ENCODE results near the gene PRPF19. TPM values are rescaled to one million over a fixed set of nuclear protein-coding genes. Genes with fewer than 3 reads are reported as not detected.

PRPF19 gene
- total and polyA plus RNA-seq, 10 of the 15 experiments (the other 5 are each of a cell fraction or from before 2014, with no cell fraction given): 8.7 to 170 (median 61.3) TPM

DNA sequence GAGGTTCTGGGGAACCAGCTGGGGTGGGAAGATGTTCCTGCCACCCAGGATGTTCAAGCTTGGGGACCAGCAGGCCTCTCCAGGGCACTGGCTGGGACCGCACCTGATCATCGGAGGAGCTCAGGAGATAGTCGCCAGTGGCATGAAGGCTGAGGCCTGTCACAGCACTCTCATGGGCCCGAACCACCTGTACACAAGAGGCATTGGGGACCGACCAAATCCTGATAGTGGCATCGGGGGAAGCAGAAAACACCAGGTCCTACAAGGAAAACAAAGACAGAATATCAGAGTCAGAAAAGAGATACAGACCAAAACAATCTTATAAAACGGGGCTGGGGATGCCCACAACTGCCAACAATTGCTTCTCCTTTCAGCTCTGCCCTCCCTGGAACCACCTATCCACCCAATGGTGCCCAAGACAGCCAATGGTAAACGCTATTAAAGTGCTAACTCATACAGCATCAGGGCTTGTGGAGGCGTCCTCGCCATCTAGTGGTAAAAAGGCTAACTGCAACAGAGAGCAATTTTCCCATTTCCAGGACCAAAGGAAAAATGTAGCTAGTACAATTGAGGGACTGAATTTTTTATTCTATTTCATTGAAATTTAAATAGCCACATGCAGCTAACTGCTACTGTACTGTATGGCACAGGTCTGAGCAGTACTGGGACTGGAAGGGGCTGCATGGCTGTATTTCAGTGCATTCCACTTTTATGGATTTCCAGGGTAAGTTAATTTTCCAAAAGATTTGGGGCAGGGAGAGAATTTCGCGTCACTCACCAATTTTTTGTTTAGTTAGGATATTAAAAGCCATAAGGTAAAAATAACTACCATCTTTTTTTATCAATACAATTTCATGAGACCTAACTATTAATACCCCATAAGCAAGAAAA lies 7.1 kb downstream of the PRPF19 start (continued):
- TF ChIP-seq EED (IDR thresholded peaks at IDR 0.05; ENCODE audit: low read depth) (peak; percentile 48; the same call in 1 of the 2 replicates), KDM1A (IDR thresholded peaks at IDR 0.05; ENCODE audit: borderline replicate concordance) (no peak), POLR2AphosphoS5 (IDR thresholded peaks at IDR 0.05; ENCODE audit: low read length) (peak; percentile 42; the same call in 1 of the 2 replicates), IKZF1 (conservative IDR thresholded peaks at IDR 0.05) (peak; percentile 69), KAT2A (conservative IDR thresholded peaks at IDR 0.05; ENCODE audit: control insufficient read depth, low read depth, low read length) (no peak), TCF7 (IDR thresholded peaks at IDR 0.05; ENCODE audit: borderline replicate concordance) (no peak), POU2F2 (IDR thresholded peaks at IDR 0.05; ENCODE audit: borderline replicate concordance, low read depth, low read length) (peak; percentile 35; the same call in 1 of the 3 replicates), KLF5 (IDR thresholded peaks at IDR 0.05; ENCODE audit: partially characterized antibody) (no peak), HDAC2 (IDR thresholded peaks at IDR 0.05) (no peak), RAD21 (IDR thresholded peaks at IDR 0.05; ENCODE audit: insufficient read depth, low read depth, low read length) (peak; percentile 64), RUNX3 (IDR thresholded peaks at IDR 0.05; ENCODE audit: low read length) (0 out of 2 replicates have a peak, but pooled peaks have one; percentile 10), JUND (IDR thresholded peaks at IDR 0.05; ENCODE audit: low read depth, low read length) (no peak), ZNF274 (IDR thresholded peaks at IDR 0.05; ENCODE audit: insufficient read depth, insufficient read length) (no peak)
- TF ChIP-seq, protein P1, sequence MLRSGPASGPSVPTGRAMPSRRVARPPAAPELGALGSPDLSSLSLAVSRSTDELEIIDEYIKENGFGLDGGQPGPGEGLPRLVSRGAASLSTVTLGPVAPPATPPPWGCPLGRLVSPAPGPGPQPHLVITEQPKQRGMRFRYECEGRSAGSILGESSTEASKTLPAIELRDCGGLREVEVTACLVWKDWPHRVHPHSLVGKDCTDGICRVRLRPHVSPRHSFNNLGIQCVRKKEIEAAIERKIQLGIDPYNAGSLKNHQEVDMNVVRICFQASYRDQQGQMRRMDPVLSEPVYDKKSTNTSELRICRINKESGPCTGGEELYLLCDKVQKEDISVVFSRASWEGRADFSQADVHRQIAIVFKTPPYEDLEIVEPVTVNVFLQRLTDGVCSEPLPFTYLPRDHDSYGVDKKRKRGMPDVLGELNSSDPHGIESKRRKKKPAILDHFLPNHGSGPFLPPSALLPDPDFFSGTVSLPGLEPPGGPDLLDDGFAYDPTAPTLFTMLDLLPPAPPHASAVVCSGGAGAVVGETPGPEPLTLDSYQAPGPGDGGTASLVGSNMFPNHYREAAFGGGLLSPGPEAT (IDR thresholded peaks at IDR 0.05; ENCODE audit: low read depth): peak; percentile 61
- TF ChIP-seq, protein P2, sequence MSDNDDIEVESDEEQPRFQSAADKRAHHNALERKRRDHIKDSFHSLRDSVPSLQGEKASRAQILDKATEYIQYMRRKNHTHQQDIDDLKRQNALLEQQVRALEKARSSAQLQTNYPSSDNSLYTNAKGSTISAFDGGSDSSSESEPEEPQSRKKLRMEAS (IDR thresholded peaks at IDR 0.05; ENCODE audit: low read depth, low read length): no peak
- TF ChIP-seq, protein P3, sequence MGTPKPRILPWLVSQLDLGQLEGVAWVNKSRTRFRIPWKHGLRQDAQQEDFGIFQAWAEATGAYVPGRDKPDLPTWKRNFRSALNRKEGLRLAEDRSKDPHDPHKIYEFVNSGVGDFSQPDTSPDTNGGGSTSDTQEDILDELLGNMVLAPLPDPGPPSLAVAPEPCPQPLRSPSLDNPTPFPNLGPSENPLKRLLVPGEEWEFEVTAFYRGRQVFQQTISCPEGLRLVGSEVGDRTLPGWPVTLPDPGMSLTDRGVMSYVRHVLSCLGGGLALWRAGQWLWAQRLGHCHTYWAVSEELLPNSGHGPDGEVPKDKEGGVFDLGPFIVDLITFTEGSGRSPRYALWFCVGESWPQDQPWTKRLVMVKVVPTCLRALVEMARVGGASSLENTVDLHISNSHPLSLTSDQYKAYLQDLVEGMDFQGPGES (IDR thresholded peaks at IDR 0.05): no peak

All from GM12878 (cell line).